Transverse colon (tissue), 3 donors: ENCODE data around the gene TBC1D16.

Source experiments
- CTCF ChIP-seq, 5 experiments: fragments of 200-600 bp in 3 of 5; fragments of 450-650 bp in 2 of 5; sonication (generic) in 3 of 5; IDR thresholded peaks; 1 replicate in 2 of 5; 2 replicates in 3 of 5; pipeline ENCODE4 v1.5.1; 2016 to 2017; ENCODE audit warnings: antibody characterized with exemption in 5 of 5, inconsistent platforms in 3 of 5, mild to moderate bottlenecking in 2 of 5, moderate library complexity in 1 of 5
- EP300 ChIP-seq: sonication (generic); formaldehyde crosslinking; IDR thresholded peaks from one replicate; pipeline ENCODE4 v1.6.1; 2017; ENCODE audit warnings: antibody characterized with exemption, low read depth

- TF ChIP-seq CTCF (IDR thresholded peaks at IDR 0.05) (no peak), EP300 (no peak)
Observed at GRCh38 chr17:79927688-79928501, 107.8 kb downstream of the TBC1D16 start.
